GM23338 (cell line): ENCODE data around the gene OPN3. TPM values are rescaled to one million over a fixed set of nuclear protein-coding genes. Genes with fewer than 3 reads are reported as not detected.

ENCODE experiments used
- ATAC-seq: fragments of 200-7000 bp; cut with Tn5 transposase; 3 replicates; pipeline ENCODE4 v1.9.1; 2020
- DNase-seq: peaks from one replicate; pipeline ENCODE4 v3.0.0-alpha.2; 2015; ENCODE audit warnings: low spot score
- H2AFZ ChIP-seq: fragments of 200-600 bp; sonication (generic); 2 replicates; pipeline ENCODE4 v1.8.0; 2016; ENCODE audit warnings: antibody characterized with exemption, mild to moderate bottlenecking, moderate library complexity
- H3F3A ChIP-seq: fragments of 200-600 bp; sonication (generic); replicated peaks from 2 replicates; pipeline ENCODE4 v1.8.0; 2017; ENCODE audit warnings: antibody characterized with exemption, mixed run types, low read depth
- H3K27ac ChIP-seq: fragments of 200-600 bp; sonication (generic); 2 replicates; pipeline ENCODE4 v1.6.1; 2016; ENCODE audit warnings: low read depth
- H3K27me3 ChIP-seq: fragments of 200-600 bp; sonication (generic); 2 replicates; pipeline ENCODE4 v1.8.0; 2016; ENCODE audit warnings: mild to moderate bottlenecking, mixed run types, moderate library complexity; ENCODE audit not compliant: insufficient read depth
- H3K36me3 ChIP-seq: fragments of 200-600 bp; sonication (generic); 2 replicates; pipeline ENCODE4 v1.8.0; 2016; ENCODE audit warnings: mild to moderate bottlenecking; ENCODE audit not compliant: insufficient read depth
- H3K4me1 ChIP-seq: fragments of 200-600 bp; sonication (generic); 2 replicates; pipeline ENCODE4 v1.8.0; 2016; ENCODE audit warnings: mild to moderate bottlenecking, moderate library complexity; ENCODE audit not compliant: insufficient read depth
- H3K4me2 ChIP-seq: fragments of 200-600 bp; sonication (generic); 2 replicates; pipeline ENCODE4 v1.7.1; 2017; ENCODE audit warnings: mixed run types
- H3K4me3 ChIP-seq: fragments of 200-600 bp; sonication (generic); 2 replicates; pipeline ENCODE4 v1.6.1; 2016; ENCODE audit warnings: mixed run types
- H3K79me2 ChIP-seq: fragments of 200-600 bp; sonication (generic); replicated peaks from 2 replicates; pipeline ENCODE4 v1.8.0; 2017; ENCODE audit warnings: mild to moderate bottlenecking; ENCODE audit not compliant: insufficient read depth
- H3K9me2 ChIP-seq: fragments of 200-600 bp; sonication (generic); 2 replicates; pipeline ENCODE4 v1.8.0; 2017; ENCODE audit not compliant: insufficient read depth
- H4K20me1 ChIP-seq: fragments of 200-600 bp; sonication (generic); replicated peaks from 2 replicates; pipeline ENCODE4 v1.8.0; 2017; ENCODE audit warnings: mild to moderate bottlenecking; ENCODE audit not compliant: insufficient read depth
- H3K27ac Mint-ChIP-seq: 2 replicates; pipeline ENCODE4 v1.8.0; 2020; ENCODE audit warnings: inconsistent platforms, mild to moderate bottlenecking, moderate library complexity, mixed read lengths
- H3K27me3 Mint-ChIP-seq: 3 replicates; pipeline ENCODE4 v1.8.0; 2022; ENCODE audit warnings: low read depth, mild to moderate bottlenecking, moderate library complexity, mixed read lengths, inconsistent platforms; ENCODE audit not compliant: insufficient read depth, poor library complexity
- H3K36me3 Mint-ChIP-seq: 3 replicates; pipeline ENCODE4 v1.8.0; 2021; ENCODE audit warnings: low read depth, mild to moderate bottlenecking, inconsistent platforms, moderate library complexity, mixed read lengths
- H3K4me1 Mint-ChIP-seq: 3 replicates; pipeline ENCODE4 v1.8.0; 2020; ENCODE audit warnings: mild to moderate bottlenecking, inconsistent platforms, mixed read lengths
- H3K4me3 Mint-ChIP-seq: 3 replicates; pipeline ENCODE4 v1.8.0; 2021; ENCODE audit warnings: moderate library complexity, mild to moderate bottlenecking, inconsistent platforms, mixed read lengths
- H3K9me3 Mint-ChIP-seq: 3 replicates; pipeline ENCODE4 v1.8.0; 2020; ENCODE audit warnings: moderate library complexity, mild to moderate bottlenecking, inconsistent platforms, mixed read lengths
- CREB1 ChIP-seq: fragments of 250-450 bp; sonication (Bioruptor Pico); IDR thresholded peaks from 2 replicates; pipeline ENCODE4 v1.5.0; 2020; ENCODE audit warnings: low read depth, mild to moderate bottlenecking, moderate library complexity
- CTCF ChIP-seq, 2 experiments: fragments of 200-600 bp in 1 of 2; sonication (generic) in 1 of 2; conservative IDR thresholded peaks; 2 replicates each; pipeline versions ENCODE4 v1.5.1 to v1.6.1; 2016 to 2017; ENCODE audit warnings: antibody characterized with exemption in 2 of 2, low read depth in 2 of 2, mild to moderate bottlenecking in 2 of 2, moderate library complexity in 1 of 2
- ETS1 ChIP-seq: IDR thresholded peaks from 2 replicates; pipeline ENCODE4 v1.6.1; 2016; ENCODE audit warnings: antibody characterized with exemption
- EZH2 ChIP-seq: fragments of 200-600 bp; sonication (generic); IDR thresholded peaks from one replicate; pipeline ENCODE4 v1.8.0; 2017; ENCODE audit warnings: antibody characterized with exemption, mild to moderate bottlenecking, low read depth; ENCODE audit not compliant: unreplicated experiment
- EZH2phosphoT487 ChIP-seq: fragments of 200-600 bp; sonication (generic); IDR thresholded peaks from one replicate; pipeline ENCODE4 v1.8.1; 2018; ENCODE audit warnings: antibody characterized with exemption; ENCODE audit not compliant: unreplicated experiment
- JUNB ChIP-seq: IDR thresholded peaks from one replicate; pipeline ENCODE4 v1.6.1; 2016; ENCODE audit warnings: antibody characterized with exemption; ENCODE audit not compliant: unreplicated experiment
- NANOG ChIP-seq: IDR thresholded peaks from 2 replicates; pipeline ENCODE4 v1.6.1; 2016; ENCODE audit warnings: antibody characterized with exemption, borderline replicate concordance
- POLR2AphosphoS5 ChIP-seq: IDR thresholded peaks from 2 replicates; pipeline ENCODE4 v1.6.1; 2016; ENCODE audit warnings: antibody characterized with exemption, low read depth
- REST ChIP-seq: IDR thresholded peaks from one replicate; pipeline ENCODE4 v1.6.1; 2018; ENCODE audit warnings: antibody characterized with exemption; ENCODE audit not compliant: unreplicated experiment
- STAT1 ChIP-seq: IDR thresholded peaks from one replicate; pipeline ENCODE4 v1.6.1; 2016; ENCODE audit warnings: antibody characterized with exemption; ENCODE audit not compliant: unreplicated experiment
- ZNF114 ChIP-seq: fragments of 250-450 bp; sonication (Bioruptor Pico); IDR thresholded peaks from 2 replicates; pipeline ENCODE4 v1.5.0; 2020; ENCODE audit warnings: mild to moderate bottlenecking, moderate library complexity
- ZNF331 ChIP-seq: fragments of 250-450 bp; sonication (Bioruptor Pico); IDR thresholded peaks from 2 replicates; pipeline ENCODE4 v1.5.0; 2020; ENCODE audit warnings: low read depth, mild to moderate bottlenecking, moderate library complexity
- ZNF462 ChIP-seq: fragments of 250-450 bp; sonication (Bioruptor Pico); IDR thresholded peaks from 2 replicates; pipeline ENCODE4 v1.5.0; 2020; ENCODE audit warnings: mild to moderate bottlenecking, moderate library complexity
- polyA plus RNA-seq: library from polyadenylated mRNA; unstranded; fragments of >200 nt; fragmentation: Nextera tagmentation; extraction: Ambion mirVana; gene quantifications from 2 replicates; pipeline ENCODE4 v1.2.1, GENCODE V29; 2016
- total RNA-seq: library from RNA; depleted of rRNA; stranded (reverse); fragments of >200 nt; shearing (Covaris generic); gene quantifications from 2 replicates; pipeline ENCODE4 v1.2.3, GENCODE V29; 2014

Gene OPN3
- total and polyA plus RNA-seq, 2 experiments from 2014 or later = 23.7 to 46.8 TPM

GRCh38 chr1:241612533-241613477 lies 27.4 kb downstream of the OPN3 start:
- no peaks in the 10 kb centered on the region for H4K20me1 ChIP-seq
- no peak for ATAC-seq
- H3K4me3 Mint-ChIP-seq = no peak overlapping the region
- H3K4me3 ChIP-seq = no peak overlapping the region
- no peaks in the 10 kb centered on the region for H3K9me2 ChIP-seq
- peaks cover 4% of the 10 kb centered on the region for H3K27me3 Mint-ChIP-seq
- H3K27ac Mint-ChIP-seq = peak overlapping the region; percentile 25; the same call in 1 of the 2 replicates
- H3K36me3 ChIP-seq = no peaks in the 10 kb centered on the region
- no peaks in the 10 kb centered on the region for H3K27me3 ChIP-seq
- H3K4me2 ChIP-seq = no peak overlapping the region
- H3K79me2 ChIP-seq = no peaks in the 10 kb centered on the region
- no peak overlapping the region for H3K27ac ChIP-seq
- DNase-seq = peak; percentile 21
- no peaks in the 10 kb centered on the region for H3F3A ChIP-seq
- no peak overlapping the region for H2AFZ ChIP-seq
- H3K4me1 Mint-ChIP-seq = no peaks in the 10 kb centered on the region
- TF ChIP-seq STAT1 = no peak
- no peak for TF ChIP-seq EZH2phosphoT487
- TF ChIP-seq ZNF114 (CRISPR knock-in tag) = no peak
- no peak for TF ChIP-seq EZH2
- TF ChIP-seq ETS1 = no peak
- TF ChIP-seq ZNF462 (CRISPR knock-in tag) = no peak
- no peak for TF ChIP-seq POLR2AphosphoS5
- TF ChIP-seq NANOG = no peak
- TF ChIP-seq ZNF331 = no peak
- TF ChIP-seq JUNB = no peak
- TF ChIP-seq CTCF (conservative IDR thresholded peaks at IDR 0.05; ENCODE audit: low read depth in 2 of 2) = no peak
- no peak for TF ChIP-seq REST
- TF ChIP-seq CREB1 (CRISPR knock-in tag) = no peak
- H3K36me3 Mint-ChIP-seq = no peaks in the 10 kb centered on the region
- no peaks in the 10 kb centered on the region for H3K9me3 Mint-ChIP-seq
- no peaks in the 10 kb centered on the region for H3K4me1 ChIP-seq
